Thyroid gland (tissue), 4 donors: ENCODE data around the gene KLHL25.

Source experiments
- CTCF ChIP-seq, 6 experiments: fragments of 200-600 bp in 3 of 6; fragments of 450-650 bp in 3 of 6; sonication (generic) in 3 of 6; IDR thresholded peaks; one replicate each; pipeline ENCODE4 v1.5.1; 2016 to 2019; ENCODE audit warnings: antibody characterized with exemption in 6 of 6, mild to moderate bottlenecking in 2 of 6, inconsistent platforms in 1 of 6, moderate library complexity in 1 of 6
- POLR2A ChIP-seq, 2 donors: fragments of 450-650 bp; IDR thresholded peaks; one replicate each; pipeline ENCODE4 v1.6.1; 2017; ENCODE audit warnings: antibody characterized with exemption in 2 of 2, mild to moderate bottlenecking in 2 of 2, moderate library complexity in 1 of 2

DNA sequence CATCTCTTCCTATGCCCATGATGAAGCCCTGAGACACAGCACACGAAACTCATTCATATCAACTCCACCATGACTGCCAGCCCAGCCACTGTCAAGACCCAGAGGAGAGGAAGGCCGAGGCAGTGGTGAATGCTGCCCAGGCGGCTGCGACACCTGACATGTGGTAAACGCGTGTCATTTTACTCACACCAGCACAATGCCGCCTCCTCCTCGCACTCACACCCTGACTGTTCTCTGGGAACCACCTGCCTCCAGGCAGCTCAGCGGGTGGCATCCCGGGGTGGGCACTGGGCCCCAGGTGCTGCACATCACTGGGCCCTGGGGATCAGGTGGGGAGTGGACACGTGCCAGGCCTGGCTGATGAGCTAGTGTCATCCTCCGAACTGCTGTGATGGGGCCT is 21.5 kb downstream of the KLHL25 start:
- TF ChIP-seq CTCF (IDR thresholded peaks at IDR 0.05) (no peak), POLR2A (IDR thresholded peaks at IDR 0.05) (no peak)
